ENCODE data around the gene ZNF12. TPM values are rescaled to one million over a fixed set of nuclear protein-coding genes. Genes with fewer than 3 reads are reported as not detected.
"Not testable (repeated sequence)": the region's sequence is repeated elsewhere in the genome, so short reads cannot be mapped to it uniquely, and the experiment has no call there.

Gene ZNF12
- total RNA-seq, 3 donors from 2014 or later = 15.0 to 21.0 (median 17.7) TPM

- H3K9me3 Mint-ChIP-seq, ATAC-seq: not testable (repeated sequence)
- H3K27me3 Mint-ChIP-seq (ENCODE audit: low read depth) = peaks cover 24% of the 10 kb centered on the region
Measured at GRCh38 chr7:6715898-6716297, 9.2 kb upstream of the ZNF12 start.

GRCh38 chr7:6714360-6714759, 7.6 kb upstream of the ZNF12 start:
- H3K27me3 Mint-ChIP-seq (ENCODE audit: low read depth) = peaks cover 22% of the 10 kb centered on the region
- ATAC-seq = no peak

More at GRCh38 chr7:6715898-6716297, 9.2 kb upstream of the ZNF12 start:
- DNase-seq; H3K4me3 Mint-ChIP-seq; H3K4me1 Mint-ChIP-seq (ENCODE audit: low read depth); H3K36me3 Mint-ChIP-seq (ENCODE audit: insufficient read depth): not testable (repeated sequence)

GRCh38 chr7:6709808-6710207, 3.1 kb upstream of the ZNF12 start:
- Mint-ChIP-seq H3K4me3 (no peak overlapping the region), H3K4me1 (ENCODE audit: low read depth) (peaks cover 15% of the 10 kb centered on the region), H3K27me3 (ENCODE audit: low read depth) (peaks cover 3% of the 10 kb centered on the region), H3K9me3 (no peaks in the 10 kb centered on the region), H3K36me3 (ENCODE audit: insufficient read depth) (peaks cover 6% of the 10 kb centered on the region)
- no peak for DNase-seq
- ATAC-seq = no peak

More at GRCh38 chr7:6714360-6714759, 7.6 kb upstream of the ZNF12 start:
- peaks cover 3% of the 10 kb centered on the region for H3K4me1 Mint-ChIP-seq (ENCODE audit: low read depth)
- no peaks in the 10 kb centered on the region for H3K36me3 Mint-ChIP-seq (ENCODE audit: insufficient read depth)
- no peak overlapping the region for H3K4me3 Mint-ChIP-seq
- DNase-seq = no peak
- no peaks in the 10 kb centered on the region for H3K9me3 Mint-ChIP-seq

GRCh38 chr7:6708304-6708703, 1.6 kb upstream of the ZNF12 start:
- peaks cover 15% of the 10 kb centered on the region for H3K36me3 Mint-ChIP-seq (ENCODE audit: insufficient read depth)
- DNase-seq = no peak
- peaks cover 3% of the 10 kb centered on the region for H3K27me3 Mint-ChIP-seq (ENCODE audit: low read depth)
- ATAC-seq = no peak
- no peak overlapping the region for H3K4me3 Mint-ChIP-seq
- H3K4me1 Mint-ChIP-seq (ENCODE audit: low read depth) = peaks cover 25% of the 10 kb centered on the region
- H3K9me3 Mint-ChIP-seq = peaks cover 5% of the 10 kb centered on the region

- Mint-ChIP-seq H3K36me3 (ENCODE audit: insufficient read depth) (peaks cover 33% of the 10 kb centered on the region), H3K4me3 (peak overlapping the region; percentile 93), H3K9me3 (peaks cover 21% of the 10 kb centered on the region), H3K27me3 (ENCODE audit: low read depth) (no peaks in the 10 kb centered on the region), H3K4me1 (ENCODE audit: low read depth) (peaks cover 42% of the 10 kb centered on the region)
- peak; percentile 47 to 53 for ATAC-seq
- peak; percentile 6 for DNase-seq
Measured at GRCh38 chr7:6705959-6706665, 635 bp downstream of the ZNF12 start.

GRCh38 chr7:6701860-6702259, 4.9 kb downstream of the ZNF12 start:
- Mint-ChIP-seq H3K4me3 (no peak overlapping the region), H3K9me3 (peaks cover 34% of the 10 kb centered on the region), H3K4me1 (ENCODE audit: low read depth) (peaks cover 41% of the 10 kb centered on the region), H3K27me3 (ENCODE audit: low read depth) (no peaks in the 10 kb centered on the region), H3K36me3 (ENCODE audit: insufficient read depth) (peaks cover 58% of the 10 kb centered on the region)
- DNase-seq = no peak
- ATAC-seq = no peak

- no peak overlapping the region for H3K4me3 Mint-ChIP-seq
- H3K36me3 Mint-ChIP-seq (ENCODE audit: insufficient read depth) = peaks cover 58% of the 10 kb centered on the region
- peaks cover 40% of the 10 kb centered on the region for H3K4me1 Mint-ChIP-seq (ENCODE audit: low read depth)
Measured at GRCh38 chr7:6700793-6701192, 6.0 kb downstream of the ZNF12 start.

GRCh38 chr7:6691609-6692106, 15.1 kb downstream of the ZNF12 start:
- ATAC-seq (no peak), DNase-seq (no peak)
- Mint-ChIP-seq H3K4me3 (no peak overlapping the region), H3K36me3 (ENCODE audit: insufficient read depth) (peaks cover 26% of the 10 kb centered on the region), H3K4me1 (ENCODE audit: low read depth) (no peaks in the 10 kb centered on the region), H3K9me3 (peaks cover 53% of the 10 kb centered on the region), H3K27me3 (ENCODE audit: low read depth) (no peaks in the 10 kb centered on the region)

More at GRCh38 chr7:6700793-6701192, 6.0 kb downstream of the ZNF12 start:
- ATAC-seq = no peak
- no peak for DNase-seq
- Mint-ChIP-seq H3K9me3 (peaks cover 34% of the 10 kb centered on the region), H3K27me3 (ENCODE audit: low read depth) (no peaks in the 10 kb centered on the region)

- H3K4me1 Mint-ChIP-seq (ENCODE audit: low read depth) = no peaks in the 10 kb centered on the region
- peaks cover 58% of the 10 kb centered on the region for H3K9me3 Mint-ChIP-seq
- no peaks in the 10 kb centered on the region for H3K27me3 Mint-ChIP-seq (ENCODE audit: low read depth)
- H3K36me3 Mint-ChIP-seq (ENCODE audit: insufficient read depth) = peaks cover 30% of the 10 kb centered on the region
- H3K4me3 Mint-ChIP-seq = no peak overlapping the region
- no peak for ATAC-seq
- DNase-seq = no peak
Measured at GRCh38 chr7:6691103-6691502, 15.6 kb downstream of the ZNF12 start.

- Mint-ChIP-seq H3K9me3 (peaks cover 62% of the 10 kb centered on the region), H3K36me3 (ENCODE audit: insufficient read depth) (peaks cover 8% of the 10 kb centered on the region)
- no peak for ATAC-seq
Measured at GRCh38 chr7:6680146-6680545, 26.6 kb downstream of the ZNF12 start.

GRCh38 chr7:6675807-6676405, 30.8 kb downstream of the ZNF12 start:
- Mint-ChIP-seq H3K27me3 (ENCODE audit: low read depth) (no peaks in the 10 kb centered on the region), H3K9me3 (peaks cover 57% of the 10 kb centered on the region), H3K4me3 (no peak overlapping the region), H3K4me1 (ENCODE audit: low read depth) (no peaks in the 10 kb centered on the region), H3K36me3 (ENCODE audit: insufficient read depth) (peaks cover 13% of the 10 kb centered on the region)
- no peak for ATAC-seq
- DNase-seq = no peak

More at GRCh38 chr7:6680146-6680545, 26.6 kb downstream of the ZNF12 start:
- no peaks in the 10 kb centered on the region for H3K27me3 Mint-ChIP-seq (ENCODE audit: low read depth)
- no peaks in the 10 kb centered on the region for H3K4me1 Mint-ChIP-seq (ENCODE audit: low read depth)
- no peak for DNase-seq
- no peak overlapping the region for H3K4me3 Mint-ChIP-seq

- H3K27me3 Mint-ChIP-seq (ENCODE audit: low read depth); H3K4me3 Mint-ChIP-seq; ATAC-seq; H3K4me1 Mint-ChIP-seq (ENCODE audit: low read depth); DNase-seq: not testable (repeated sequence)
- Mint-ChIP-seq H3K9me3 (peaks cover 50% of the 10 kb centered on the region), H3K36me3 (ENCODE audit: insufficient read depth) (peaks cover 16% of the 10 kb centered on the region)
Measured at GRCh38 chr7:6670851-6671250, 35.9 kb downstream of the ZNF12 start.

- DNase-seq = no peak
- Mint-ChIP-seq H3K4me3 (no peak overlapping the region), H3K36me3 (ENCODE audit: insufficient read depth) (peaks cover 8% of the 10 kb centered on the region), H3K9me3 (no peaks in the 10 kb centered on the region), H3K4me1 (ENCODE audit: low read depth) (peaks cover 4% of the 10 kb centered on the region), H3K27me3 (ENCODE audit: low read depth) (no peaks in the 10 kb centered on the region)
- peak; percentile 79 to 80 for ATAC-seq
Measured at GRCh38 chr7:6658618-6659345, 48.0 kb downstream of the ZNF12 start.

GRCh38 chr7:6656413-6656812, 50.3 kb downstream of the ZNF12 start:
- Mint-ChIP-seq H3K27me3 (ENCODE audit: low read depth) (no peaks in the 10 kb centered on the region), H3K36me3 (ENCODE audit: insufficient read depth) (peaks cover 10% of the 10 kb centered on the region), H3K4me1 (ENCODE audit: low read depth) (peaks cover 2% of the 10 kb centered on the region), H3K9me3 (no peaks in the 10 kb centered on the region), H3K4me3 (no peak overlapping the region)
- ATAC-seq (no peak), DNase-seq (no peak)

All from activated T-cell treated with anti-CD3 and anti-CD28 coated beads, Interleukin-2, amount 50 U/mL, for 4 hours (primary cell).